Loucy (cell line): ENCODE measurements around the gene SYCP2L.

Experiments used
- EZH2phosphoT487 ChIP-seq: fragments of 200-600 bp; IDR thresholded peaks from 2 replicates; pipeline ENCODE4 v1.6.1; 2018; ENCODE audit warnings: antibody characterized with exemption, mild to moderate bottlenecking, moderate library complexity, borderline replicate concordance
- TF ChIP-seq, protein P1 (sequence below): fragments of 200-600 bp; sonication (generic); conservative IDR thresholded peaks from 2 replicates; pipeline ENCODE4 v1.5.1; 2014; ENCODE audit warnings: mild to moderate bottlenecking, antibody characterized with exemption, low read length

DNA sequence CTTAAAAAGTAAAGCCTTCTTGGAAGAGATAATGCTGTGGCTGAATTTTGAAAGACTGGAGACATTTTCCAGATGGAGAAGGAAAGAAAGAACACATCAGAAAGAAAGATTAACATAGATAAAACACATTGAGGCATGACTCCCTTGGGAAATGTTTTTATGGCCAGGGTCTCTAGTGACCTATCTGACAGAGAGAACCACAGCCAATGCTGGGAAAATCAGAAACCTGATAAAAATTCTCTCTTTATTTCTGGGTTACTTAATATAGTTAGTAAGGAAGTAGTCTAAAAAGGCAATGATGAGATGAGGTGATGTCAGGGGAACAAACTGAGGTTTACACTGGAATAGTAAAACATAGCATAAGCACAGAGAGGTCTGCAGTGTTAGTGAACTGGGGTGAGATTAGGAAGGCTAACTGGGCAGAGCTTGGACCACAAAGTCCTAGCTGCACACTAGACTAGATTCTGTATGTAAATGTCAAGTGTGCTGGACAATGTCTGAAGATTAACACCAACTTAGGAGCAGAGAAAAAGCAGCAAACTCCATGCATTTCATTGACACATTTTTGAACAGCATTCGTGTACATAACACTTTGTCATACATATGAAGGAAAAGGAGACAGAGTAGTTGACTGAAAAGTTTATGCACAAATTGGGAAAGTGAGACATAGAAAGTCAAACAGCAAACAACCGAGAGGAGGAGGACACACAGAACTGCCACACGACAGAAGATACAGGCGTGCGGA, 126.3 kb downstream of the SYCP2L start:
- TF ChIP-seq, protein P1, sequence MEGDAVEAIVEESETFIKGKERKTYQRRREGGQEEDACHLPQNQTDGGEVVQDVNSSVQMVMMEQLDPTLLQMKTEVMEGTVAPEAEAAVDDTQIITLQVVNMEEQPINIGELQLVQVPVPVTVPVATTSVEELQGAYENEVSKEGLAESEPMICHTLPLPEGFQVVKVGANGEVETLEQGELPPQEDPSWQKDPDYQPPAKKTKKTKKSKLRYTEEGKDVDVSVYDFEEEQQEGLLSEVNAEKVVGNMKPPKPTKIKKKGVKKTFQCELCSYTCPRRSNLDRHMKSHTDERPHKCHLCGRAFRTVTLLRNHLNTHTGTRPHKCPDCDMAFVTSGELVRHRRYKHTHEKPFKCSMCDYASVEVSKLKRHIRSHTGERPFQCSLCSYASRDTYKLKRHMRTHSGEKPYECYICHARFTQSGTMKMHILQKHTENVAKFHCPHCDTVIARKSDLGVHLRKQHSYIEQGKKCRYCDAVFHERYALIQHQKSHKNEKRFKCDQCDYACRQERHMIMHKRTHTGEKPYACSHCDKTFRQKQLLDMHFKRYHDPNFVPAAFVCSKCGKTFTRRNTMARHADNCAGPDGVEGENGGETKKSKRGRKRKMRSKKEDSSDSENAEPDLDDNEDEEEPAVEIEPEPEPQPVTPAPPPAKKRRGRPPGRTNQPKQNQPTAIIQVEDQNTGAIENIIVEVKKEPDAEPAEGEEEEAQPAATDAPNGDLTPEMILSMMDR, result no peak
- no peak for TF ChIP-seq EZH2phosphoT487
